Heart left ventricle (tissue), 13 donors: Measurements from ENCODE around the gene GPR27.

Experiments
- CTCF ChIP-seq, 12 donors: fragments of 200-600 bp; sonication (generic) in 4 of 12; IDR thresholded peaks; one replicate each; pipeline versions ENCODE4 v1.5.0 to v1.8.0; 2018 to 2022; ENCODE audit warnings: antibody characterized with exemption in 12 of 12, mild to moderate bottlenecking in 5 of 12
- POLR2A ChIP-seq, 2 donors: fragments of 450-650 bp; IDR thresholded peaks; one replicate each; pipeline ENCODE4 v1.6.1; 2017; ENCODE audit warnings: antibody characterized with exemption in 2 of 2, mild to moderate bottlenecking in 2 of 2, moderate library complexity in 2 of 2
- donor health status: ischemic (EF 13 %, LVEDD 7.1; RV severe dilation, severe dysfunction).
- donor health status: DM: no; HTN: yes; CAD: no.
- donor health status: DM: no; HTN: no; CAD: no.
- donor health status: ischemic (EF 25% LVEDD 6.9; RV normal size, moderate dysfunction).
- donor health status: ischemic (EF 25% LVEDD 5.7; RV mildly dilated, moderate dysfunction).
- donor health status: ischemic (EF 35%, LVEDD 5.7; RV mildly dilated, moderate dysfunction).
- donor health status: nonischemic (EF 11% LVEDD 7.7; RV severe dilation, severe dysfunction).
- donor health status: DM: yes; HTN: yes; CAD: no.
- donor health status: PGD.
- donor health status: ischemic (EF 29% LVEDD 5.4; RV normal size, mild dysfunction).
- donor health status: nonischemic (EF 23%, LVEDD 6.1; RV moderate dilation, normal function).

GRCh38 chr3:71784201-71784913 is 30.7 kb downstream of the GPR27 start:
- no peak for TF ChIP-seq CTCF (IDR thresholded peaks at IDR 0.05)
- TF ChIP-seq POLR2A (IDR thresholded peaks at IDR 0.05), result no peak
